Mesenteric fat pad (tissue), 1 donor: Measurements from ENCODE around the gene MYBPC1. TPM values are rescaled to one million over a fixed set of nuclear protein-coding genes. Genes with fewer than 3 reads are reported as not detected.

Experiments
- DNase-seq: peaks from one replicate; pipeline ENCODE4 v3.0.0-alpha.2; 2020; ENCODE audit warnings: low spot score
- total RNA-seq: library from RNA; stranded (reverse); fragmentation: NEBNext Ultra II Directional; extraction: Animal tissue kit (Norgen Biotek cat#: 25700); gene quantifications from one replicate; pipeline ENCODE4 v1.2.1, GENCODE V29; 2021
- donor health status: DM: yes; HTN: yes; CAD: no.

Gene MYBPC1
- total RNA-seq, 1 donor from 2014 or later, result not detected

DNA sequence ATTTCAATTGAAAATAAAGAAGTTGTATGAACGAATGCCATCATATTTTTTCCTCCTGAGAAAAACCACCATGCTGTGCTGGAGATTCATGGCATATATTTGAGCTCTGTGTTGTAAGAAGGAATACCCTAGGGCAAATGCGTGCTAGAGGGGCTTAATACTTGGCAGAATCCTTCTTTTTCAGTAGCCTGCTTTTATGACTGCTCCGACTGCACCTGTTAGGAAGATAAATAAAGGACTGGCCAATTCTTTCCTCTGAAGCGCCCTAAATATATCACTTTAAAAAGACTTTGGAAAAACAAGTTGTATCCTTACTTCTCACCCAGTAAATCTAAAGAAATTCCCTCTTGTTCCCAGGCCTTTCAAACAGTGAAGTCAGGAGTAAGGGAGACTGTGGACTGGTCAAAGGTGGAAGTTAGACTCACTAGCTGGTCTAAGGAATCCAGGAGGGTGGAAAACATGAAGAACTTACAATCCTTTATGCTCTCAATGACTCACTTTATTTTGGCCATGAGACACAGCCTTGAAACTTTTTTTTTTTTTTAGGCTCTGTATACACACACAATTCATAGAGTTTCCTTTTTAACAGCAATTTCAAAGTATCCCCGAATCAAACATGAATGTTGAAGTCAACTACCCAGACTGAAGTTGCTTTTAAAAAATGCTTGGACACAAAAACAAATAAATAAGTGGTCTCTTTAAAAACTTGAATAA, 5.2 kb downstream of the MYBPC1 start:
- no peak for DNase-seq

GRCh38 chr12:101604132-101604531, 9.4 kb downstream of the MYBPC1 start:
- no peak for DNase-seq

DNA sequence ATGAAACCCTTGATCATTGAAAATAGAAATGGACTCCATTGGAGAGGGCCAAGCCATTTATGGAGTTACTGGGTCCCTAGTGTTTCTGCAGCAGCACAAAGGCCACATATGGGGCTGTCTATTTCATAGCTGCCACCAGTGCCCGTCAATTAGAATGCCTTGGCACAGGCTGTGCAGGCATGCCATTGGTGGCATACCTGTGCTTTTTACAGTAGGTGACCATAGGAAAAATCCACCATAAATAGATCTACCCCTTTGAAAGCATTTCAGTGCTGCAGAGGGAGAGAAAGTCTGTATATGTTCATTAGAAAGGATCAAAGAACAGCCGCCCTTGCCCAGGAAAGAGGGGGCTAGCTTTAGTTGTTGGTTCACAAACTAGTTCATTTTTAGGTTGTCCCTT, 13.1 kb downstream of the MYBPC1 start:
- DNase-seq, result no peak

- no peak for DNase-seq
Measured at GRCh38 chr12:101608301-101609133, 13.7 kb downstream of the MYBPC1 start.

DNA sequence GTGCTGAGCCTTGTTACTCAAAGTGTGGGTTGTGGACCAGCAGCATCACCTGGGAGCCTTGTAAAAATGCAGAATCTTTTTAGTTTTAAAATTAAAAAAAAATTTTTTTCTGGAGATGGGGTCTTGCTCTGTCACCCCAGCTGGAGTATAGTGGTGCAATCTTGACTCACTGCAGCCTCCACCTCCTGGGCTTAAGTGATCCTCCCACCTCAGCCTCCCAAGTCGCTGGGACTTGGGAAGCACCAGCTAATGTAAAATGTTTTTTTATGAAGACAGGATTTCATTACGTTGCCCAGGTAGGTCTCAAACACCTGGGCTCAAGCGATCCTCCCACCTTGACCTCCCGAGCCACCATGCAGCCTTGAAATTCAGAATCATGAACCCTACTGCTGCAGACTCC, 14.4 kb downstream of the MYBPC1 start:
- no peak for DNase-seq

DNA sequence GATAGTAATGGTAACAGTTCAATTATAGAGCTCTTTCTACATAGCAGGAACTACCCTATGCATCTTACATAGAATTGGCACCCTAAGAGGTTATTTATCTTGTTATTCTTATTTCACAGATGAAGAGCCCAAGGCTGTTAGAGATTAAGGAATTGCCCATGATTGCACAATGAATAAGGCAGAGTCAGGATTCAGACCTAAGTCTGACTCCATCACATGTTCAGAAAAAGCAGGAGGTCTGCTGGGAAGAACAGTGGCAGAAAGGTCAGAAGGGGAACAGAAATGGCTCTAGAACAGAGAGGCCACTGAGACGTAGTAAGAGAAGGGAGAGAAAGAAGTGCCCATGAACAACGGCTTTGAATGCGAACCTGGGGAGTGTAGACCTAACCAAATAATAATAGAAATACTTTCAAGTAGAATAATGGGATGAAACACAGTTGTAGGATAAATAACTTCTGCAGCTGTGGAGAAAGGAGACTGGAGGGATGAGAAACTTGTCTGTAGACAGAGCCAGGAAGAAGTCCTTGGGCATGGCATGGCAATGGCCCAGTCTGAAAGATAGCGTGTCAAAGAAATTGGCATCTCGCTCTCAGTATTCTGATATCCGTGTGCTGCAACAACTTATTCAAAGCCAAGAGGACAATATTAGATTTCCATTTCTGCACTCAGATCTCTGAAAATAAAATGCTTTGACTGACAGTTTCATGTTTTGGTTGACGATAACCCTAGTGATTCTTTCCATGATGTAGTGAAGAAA, 17.6 kb downstream of the MYBPC1 start:
- no peak for DNase-seq

DNA sequence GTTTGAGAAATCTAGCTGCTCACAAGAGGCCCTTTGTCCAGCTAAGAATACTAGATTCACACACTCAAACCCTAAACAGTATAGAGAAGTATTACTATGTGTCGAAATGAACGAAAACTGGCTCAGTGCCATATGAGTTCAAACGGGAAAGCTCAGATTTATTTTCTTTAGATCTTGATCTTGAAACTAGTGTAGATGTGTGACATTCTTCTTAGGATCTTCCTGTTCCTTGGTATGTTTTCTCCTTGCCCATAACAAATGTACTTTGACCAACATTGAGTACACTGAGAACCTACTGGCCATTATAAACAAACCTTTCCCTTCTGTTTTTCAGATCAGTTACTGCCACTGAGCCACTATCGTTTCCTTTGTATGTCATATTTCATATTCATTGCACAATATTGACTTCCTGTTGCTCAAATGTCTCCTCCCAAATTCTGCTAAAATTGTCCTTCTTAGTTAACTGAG, 21.3 kb downstream of the MYBPC1 start:
- DNase-seq, result no peak

- no peak for DNase-seq
Measured at GRCh38 chr12:101619026-101619786, 24.4 kb downstream of the MYBPC1 start.

GRCh38 chr12:101619858-101620761, 25.3 kb downstream of the MYBPC1 start:
- DNase-seq, result no peak

- DNase-seq, result no peak
Measured at GRCh38 chr12:101620762-101621133, 26.0 kb downstream of the MYBPC1 start.

DNA sequence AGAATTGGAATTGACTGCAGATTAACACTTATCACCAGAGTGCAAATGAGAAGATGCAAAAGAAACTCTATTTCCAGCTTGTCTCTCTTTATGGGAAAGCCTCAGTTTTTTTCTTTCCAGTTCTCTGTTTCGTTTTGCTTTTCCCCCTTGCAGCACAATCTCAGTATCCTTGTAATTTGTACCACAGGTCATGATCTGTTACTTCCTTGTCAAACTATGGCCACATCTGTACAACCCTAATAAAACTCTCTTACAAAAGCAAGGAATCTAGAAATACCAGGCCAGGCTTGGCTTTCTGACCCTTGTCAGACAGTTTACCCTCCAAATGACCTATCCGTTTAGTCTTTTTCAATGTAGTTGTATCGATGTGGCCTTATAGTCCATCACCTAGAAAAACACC, 33.9 kb downstream of the MYBPC1 start:
- no peak for DNase-seq

DNA sequence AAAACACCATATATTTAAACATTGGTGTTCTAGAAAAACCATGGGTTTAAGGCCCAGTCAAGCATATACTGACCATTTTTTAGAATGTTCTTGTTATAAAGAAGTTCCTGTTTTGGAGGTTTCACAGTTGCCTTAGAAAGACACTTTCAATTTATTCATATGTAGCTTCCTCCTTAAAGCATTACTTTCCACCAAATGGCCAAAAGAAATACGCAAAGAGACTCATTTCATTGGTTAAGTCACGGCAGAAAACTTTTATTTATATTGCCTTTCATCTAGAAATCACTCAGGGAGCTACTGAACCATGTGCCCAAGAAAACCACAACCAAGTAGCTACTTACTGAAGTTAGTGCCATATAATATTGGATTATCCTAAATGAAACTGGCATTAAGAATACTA, 40.0 kb downstream of the MYBPC1 start:
- DNase-seq, result no peak

DNA sequence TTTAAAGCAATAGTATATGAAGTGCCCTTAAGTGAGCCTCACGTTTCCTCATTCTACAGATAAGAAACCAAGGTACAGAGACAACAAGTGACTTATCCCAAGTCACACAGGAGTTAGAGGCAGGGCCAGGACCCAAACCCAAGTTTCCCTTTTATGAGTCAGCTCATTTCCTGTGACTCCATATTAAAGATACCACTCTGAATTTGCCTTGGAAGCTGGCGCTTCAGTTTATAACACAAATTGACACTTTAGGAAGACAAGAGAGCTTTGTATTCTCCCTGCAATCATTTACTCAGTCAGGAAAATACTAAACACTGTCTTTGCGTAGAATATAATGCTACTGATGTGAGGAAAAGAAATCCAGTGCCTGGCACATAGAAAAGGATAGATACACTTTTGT, 43.2 kb downstream of the MYBPC1 start:
- DNase-seq, result no peak

GRCh38 chr12:101642115-101643067, 47.6 kb downstream of the MYBPC1 start:
- no peak for DNase-seq

DNA sequence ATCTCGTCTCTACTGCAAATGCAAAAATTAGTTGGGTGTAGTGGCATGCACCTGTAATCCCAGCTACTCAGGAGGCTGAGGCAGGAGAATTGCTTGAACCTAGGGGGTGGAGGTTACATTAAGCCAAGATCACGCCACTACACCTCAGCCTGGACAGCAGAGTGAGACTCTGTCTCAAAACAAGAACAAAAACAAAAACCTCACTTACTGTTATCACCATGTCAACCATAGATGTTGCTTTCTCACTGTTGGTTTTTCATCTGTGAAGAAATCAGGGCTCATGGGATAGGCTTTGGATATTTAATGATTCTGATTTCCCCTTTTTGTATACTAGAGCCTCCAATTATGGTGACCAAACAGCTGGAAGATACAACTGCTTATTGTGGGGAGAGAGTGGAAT, 52.9 kb downstream of the MYBPC1 start:
- no peak for DNase-seq

DNA sequence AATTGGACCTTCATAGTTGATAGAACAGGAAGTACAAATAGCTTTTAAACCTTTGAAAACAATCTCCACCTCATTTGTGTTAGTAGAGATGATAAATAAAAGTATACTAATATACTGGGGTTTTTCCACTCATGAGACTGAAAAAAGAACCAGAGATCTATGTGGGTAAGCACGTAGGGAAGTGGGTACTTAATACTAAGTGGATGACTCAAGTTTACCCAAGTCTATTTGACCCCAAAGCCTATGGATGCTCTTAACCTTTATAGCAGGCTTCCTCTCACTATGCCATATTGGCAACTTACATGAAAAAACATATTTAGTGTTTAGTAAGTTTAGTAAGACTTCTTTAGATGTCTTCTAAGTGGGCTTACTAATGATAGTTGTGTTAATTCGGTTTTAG, 53.4 kb downstream of the MYBPC1 start:
- no peak for DNase-seq

DNA sequence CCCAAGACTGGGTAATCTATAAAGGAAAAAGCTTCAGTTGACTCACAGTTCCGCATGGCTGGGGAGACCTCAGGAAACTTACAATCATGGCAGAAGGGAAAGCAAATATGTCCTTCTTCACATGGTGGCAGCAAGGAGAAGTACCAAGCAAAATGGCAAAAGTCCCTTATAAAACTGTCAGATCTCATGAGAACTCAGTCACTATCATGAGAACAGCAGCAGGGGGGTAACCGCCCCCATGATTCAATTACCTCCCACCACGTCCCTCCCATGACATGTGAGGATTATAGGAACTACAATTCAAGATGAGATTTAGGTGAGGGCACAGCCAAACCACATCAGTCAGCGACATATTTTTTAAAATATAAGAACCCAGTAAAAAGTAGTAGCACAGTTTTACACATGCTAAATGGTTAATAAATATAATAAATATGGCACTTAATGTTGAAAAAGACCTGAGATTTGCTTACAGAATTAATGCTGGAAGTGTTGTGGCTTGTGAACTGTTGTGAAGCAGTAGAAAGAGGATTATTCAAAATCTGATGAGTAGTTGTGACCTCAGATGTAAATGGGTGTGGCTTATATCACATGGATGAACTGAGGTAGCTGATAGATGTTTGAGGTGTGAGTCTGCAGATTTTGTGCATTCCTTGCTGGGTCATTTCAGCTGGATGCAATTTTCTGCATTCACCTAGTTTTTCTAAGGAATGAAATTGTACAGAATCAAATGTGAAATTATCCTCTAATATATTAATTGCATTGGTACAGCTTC, 55.8 kb downstream of the MYBPC1 start:
- no peak for DNase-seq

DNA sequence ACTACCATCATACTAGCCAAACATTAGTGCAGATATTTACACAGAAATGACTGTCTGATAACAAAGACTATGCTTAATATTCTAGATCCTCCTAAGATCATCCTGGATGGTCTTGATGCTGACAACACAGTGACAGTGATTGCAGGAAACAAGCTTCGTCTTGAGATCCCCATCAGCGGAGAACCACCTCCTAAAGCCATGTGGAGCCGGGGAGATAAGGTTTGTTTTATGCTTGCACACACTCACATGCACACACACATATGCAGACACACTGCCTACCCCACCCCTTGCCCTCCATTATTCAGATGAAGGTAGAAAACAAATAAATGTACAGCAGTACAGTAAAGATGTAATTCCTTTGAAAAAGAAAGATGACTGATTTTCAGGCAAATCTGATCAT, 58.3 kb downstream of the MYBPC1 start:
- no peak for DNase-seq
